ENCODE data around the gene SRPK2. TPM values are rescaled to one million over a fixed set of nuclear protein-coding genes. Genes with fewer than 3 reads are reported as not detected.

SRPK2 gene
- polyA plus RNA-seq, 1 donor from 2014 or later = 118 TPM

GRCh38 chr7:105151152-105151551 is 237.6 kb downstream of the SRPK2 start:
- H3K4me2 ChIP-seq (ENCODE audit: low read length) = no peak overlapping the region
- no peaks in the 10 kb centered on the region for H3K9me2 ChIP-seq (ENCODE audit: insufficient read depth, low read length)
- no peak overlapping the region for H3K27ac ChIP-seq (ENCODE audit: low read length)
- peaks cover 10% of the 10 kb centered on the region for H3K36me3 ChIP-seq (ENCODE audit: insufficient read depth, low read length)
- TF ChIP-seq RAD21 (conservative IDR thresholded peaks at IDR 0.05) (no peak), TAF1 (IDR thresholded peaks at IDR 0.05; ENCODE audit: low read depth) (no peak), POLR2AphosphoS5 (IDR thresholded peaks at IDR 0.05) (no peak), REST (IDR thresholded peaks at IDR 0.05; ENCODE audit: borderline replicate concordance) (no peak), EZH2 (IDR thresholded peaks at IDR 0.05; ENCODE audit: borderline replicate concordance, insufficient read depth, low read length, poor library complexity, severe bottlenecking) (no peak), EP300 (conservative IDR thresholded peaks at IDR 0.05; ENCODE audit: poor library complexity, severe bottlenecking) (no peak), MXI1 (conservative IDR thresholded peaks at IDR 0.05; ENCODE audit: poor library complexity, severe bottlenecking) (no peak), SMC3 (conservative IDR thresholded peaks at IDR 0.05; ENCODE audit: poor library complexity) (no peak)
- TF ChIP-seq, protein P1, sequence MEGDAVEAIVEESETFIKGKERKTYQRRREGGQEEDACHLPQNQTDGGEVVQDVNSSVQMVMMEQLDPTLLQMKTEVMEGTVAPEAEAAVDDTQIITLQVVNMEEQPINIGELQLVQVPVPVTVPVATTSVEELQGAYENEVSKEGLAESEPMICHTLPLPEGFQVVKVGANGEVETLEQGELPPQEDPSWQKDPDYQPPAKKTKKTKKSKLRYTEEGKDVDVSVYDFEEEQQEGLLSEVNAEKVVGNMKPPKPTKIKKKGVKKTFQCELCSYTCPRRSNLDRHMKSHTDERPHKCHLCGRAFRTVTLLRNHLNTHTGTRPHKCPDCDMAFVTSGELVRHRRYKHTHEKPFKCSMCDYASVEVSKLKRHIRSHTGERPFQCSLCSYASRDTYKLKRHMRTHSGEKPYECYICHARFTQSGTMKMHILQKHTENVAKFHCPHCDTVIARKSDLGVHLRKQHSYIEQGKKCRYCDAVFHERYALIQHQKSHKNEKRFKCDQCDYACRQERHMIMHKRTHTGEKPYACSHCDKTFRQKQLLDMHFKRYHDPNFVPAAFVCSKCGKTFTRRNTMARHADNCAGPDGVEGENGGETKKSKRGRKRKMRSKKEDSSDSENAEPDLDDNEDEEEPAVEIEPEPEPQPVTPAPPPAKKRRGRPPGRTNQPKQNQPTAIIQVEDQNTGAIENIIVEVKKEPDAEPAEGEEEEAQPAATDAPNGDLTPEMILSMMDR (IDR thresholded peaks at IDR 0.05; ENCODE audit: poor library complexity, severe bottlenecking) = no peak
- no peak overlapping the region for H3K4me3 ChIP-seq (ENCODE audit: low read length)
- no peak overlapping the region for H2AFZ ChIP-seq (ENCODE audit: low read depth, low read length)
- no peaks in the 10 kb centered on the region for H3F3A ChIP-seq (ENCODE audit: insufficient read depth, low read length, poor library complexity, severe bottlenecking)
- H3K27me3 ChIP-seq (ENCODE audit: insufficient read depth, low read depth, low read length) = no peaks in the 10 kb centered on the region
- H3K9ac ChIP-seq (ENCODE audit: low read length) = no peak overlapping the region
- no peaks in the 10 kb centered on the region for H3K9me3 ChIP-seq (ENCODE audit: low read length)
- no peaks in the 10 kb centered on the region for H3K79me2 ChIP-seq (replicated peaks; ENCODE audit: insufficient read depth, low read length)
- no peaks in the 10 kb centered on the region for H4K20me1 ChIP-seq (ENCODE audit: insufficient read depth)

GRCh38 chr7:105149827-105150226 is 238.9 kb downstream of the SRPK2 start:
- Histone ChIP-seq H3K27me3 (ENCODE audit: insufficient read depth, low read depth, low read length) (no peaks in the 10 kb centered on the region), H3K4me2 (ENCODE audit: low read length) (no peak overlapping the region), H2AFZ (ENCODE audit: low read depth, low read length) (no peak overlapping the region), H3K79me2 (replicated peaks; ENCODE audit: insufficient read depth, low read length) (no peaks in the 10 kb centered on the region), H3K36me3 (ENCODE audit: insufficient read depth, low read length) (peaks cover 10% of the 10 kb centered on the region), H3K9me2 (ENCODE audit: insufficient read depth, low read length) (no peaks in the 10 kb centered on the region), H3K27ac (ENCODE audit: low read length) (no peak overlapping the region), H4K20me1 (ENCODE audit: insufficient read depth) (no peaks in the 10 kb centered on the region), H3K9ac (ENCODE audit: low read length) (no peak overlapping the region), H3K9me3 (ENCODE audit: low read length) (no peaks in the 10 kb centered on the region), H3K4me3 (ENCODE audit: low read length) (no peak overlapping the region), H3F3A (ENCODE audit: insufficient read depth, low read length, poor library complexity, severe bottlenecking) (no peaks in the 10 kb centered on the region)
- TF ChIP-seq TAF1 (IDR thresholded peaks at IDR 0.05; ENCODE audit: low read depth) = no peak
- no peak for TF ChIP-seq RAD21 (conservative IDR thresholded peaks at IDR 0.05)
- no peak for TF ChIP-seq MXI1 (conservative IDR thresholded peaks at IDR 0.05; ENCODE audit: poor library complexity, severe bottlenecking)
- no peak for TF ChIP-seq EP300 (conservative IDR thresholded peaks at IDR 0.05; ENCODE audit: poor library complexity, severe bottlenecking)
- TF ChIP-seq POLR2AphosphoS5 (IDR thresholded peaks at IDR 0.05) = no peak
- TF ChIP-seq REST (IDR thresholded peaks at IDR 0.05; ENCODE audit: borderline replicate concordance) = no peak
- TF ChIP-seq EZH2 (IDR thresholded peaks at IDR 0.05; ENCODE audit: borderline replicate concordance, insufficient read depth, low read length, poor library complexity, severe bottlenecking) = no peak
- no peak for TF ChIP-seq SMC3 (conservative IDR thresholded peaks at IDR 0.05; ENCODE audit: poor library complexity)

Data from neural cell (in vitro differentiated cells).